ENCODE measurements around the gene HNRNPUL1.

- TF ChIP-seq REST (IDR thresholded peaks at IDR 0.05; ENCODE audit: insufficient read depth in 1 of 2, low read depth in 2 of 2, low read length in 2 of 2) (no peak), POLR2AphosphoS5 (IDR thresholded peaks at IDR 0.05; ENCODE audit: low read depth, low read length) (peak; percentile 37; the same call in 1 of the 2 replicates), TAF1 (IDR thresholded peaks at IDR 0.05; ENCODE audit: borderline replicate concordance, insufficient read depth, low read length) (no peak), SIN3A (IDR thresholded peaks at IDR 0.05; ENCODE audit: borderline replicate concordance, insufficient read depth, low read length) (no peak), FOXP2 (optimal IDR thresholded peaks at IDR 0.05; ENCODE audit: borderline replicate concordance, extremely low read depth, extremely low read length, insufficient read depth) (no peak)
Measured at GRCh38 chr19:41324231-41324702, 60.1 kb downstream of the HNRNPUL1 start.
